NCI-H69 (cell line): ENCODE results near the gene TGM4.
A peak's percentile ranks its signal among the peaks of the same experiment; 100 is the strongest.
"Not testable (repeated sequence)": the region's sequence is repeated elsewhere in the genome, so short reads cannot be mapped to it uniquely, and the experiment has no call there.

Source experiments
- DNase-seq: peaks from one replicate; lab custom pipeline; 2025; lab: John Stamatoyannopoulos, UW

Gene TGM4

GRCh38 chr3:44874308-44874707 lies at the start of gene TGM4:
TGM4 (plus strand) TSS chr3:44874608; CDS start chr3:44874679, 71 bp downstream.
- DNase-seq = no peak

DNA sequence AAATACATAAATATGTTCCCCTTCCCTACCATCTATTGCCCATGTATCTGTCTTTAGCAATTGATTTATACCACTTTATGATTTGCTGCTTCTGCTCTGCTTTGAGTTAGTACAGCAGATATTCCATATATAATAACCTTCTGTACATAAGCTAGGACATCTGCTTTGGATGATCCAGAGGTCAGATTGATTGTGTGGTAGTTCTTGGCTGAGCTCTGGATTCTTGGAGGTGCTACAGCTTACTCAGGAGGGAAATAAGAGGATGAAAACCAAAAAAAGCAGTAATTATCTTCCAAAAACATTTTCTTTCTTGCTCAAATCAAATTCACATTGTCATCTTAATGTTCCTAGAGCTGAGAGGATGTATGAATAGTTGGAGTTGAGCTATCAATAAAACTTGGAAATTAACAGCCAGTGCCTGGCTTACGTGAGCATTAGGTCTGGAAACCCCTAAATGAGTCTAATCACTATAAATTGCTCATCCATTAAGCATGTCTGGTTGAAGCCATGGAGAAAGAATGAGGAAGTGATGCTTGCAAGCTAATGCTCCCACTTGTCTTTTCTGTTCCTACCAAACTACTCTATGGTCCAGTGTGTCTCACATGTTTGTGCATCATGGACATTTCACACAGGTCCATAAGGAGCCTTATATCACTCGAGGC lies 49.0 kb upstream of the TGM4 start:
- DNase-seq = no peak

DNA sequence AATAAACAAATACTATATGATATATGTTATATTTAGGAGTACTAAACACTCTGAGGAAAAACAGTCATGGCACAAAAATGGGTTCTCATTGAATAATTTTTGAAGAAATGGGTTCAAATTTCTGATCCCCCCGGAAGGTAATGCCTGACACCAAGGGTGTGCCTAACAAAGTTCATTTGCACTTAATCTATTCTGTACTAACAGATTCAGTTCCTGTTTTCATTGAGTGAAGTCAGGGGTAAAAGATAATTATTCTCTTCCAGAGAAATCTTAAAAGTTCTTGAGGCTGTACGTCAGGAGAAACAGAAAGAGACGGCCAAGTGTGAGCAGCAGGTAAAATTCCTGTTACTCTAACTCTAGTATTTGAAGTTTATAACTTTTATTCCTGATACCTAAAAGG lies 47.2 kb upstream of the TGM4 start:
- DNase-seq = no peak

- DNase-seq = no peak
Measured at GRCh38 chr3:44831232-44831631, 43.2 kb upstream of the TGM4 start.

DNA sequence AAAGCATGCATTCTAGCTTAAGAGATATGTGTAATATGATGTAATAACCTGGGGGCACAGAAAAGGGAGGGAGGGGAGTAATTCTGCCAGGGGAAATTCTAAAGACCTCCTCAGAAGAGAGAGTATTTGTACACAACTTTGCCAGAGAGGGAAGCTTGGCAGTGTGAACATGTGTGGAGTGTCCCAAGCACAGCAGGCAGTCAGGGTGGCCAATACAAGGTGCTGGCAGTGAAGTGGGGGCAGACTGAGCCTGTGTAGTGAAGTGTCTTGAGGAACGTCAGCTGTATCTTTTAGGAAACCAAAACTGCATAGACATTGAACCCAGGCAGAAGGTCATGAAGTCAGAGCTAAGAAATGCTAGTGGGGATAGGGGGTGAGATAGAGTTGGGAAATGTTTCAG lies 42.4 kb upstream of the TGM4 start:
- no peak for DNase-seq

DNA sequence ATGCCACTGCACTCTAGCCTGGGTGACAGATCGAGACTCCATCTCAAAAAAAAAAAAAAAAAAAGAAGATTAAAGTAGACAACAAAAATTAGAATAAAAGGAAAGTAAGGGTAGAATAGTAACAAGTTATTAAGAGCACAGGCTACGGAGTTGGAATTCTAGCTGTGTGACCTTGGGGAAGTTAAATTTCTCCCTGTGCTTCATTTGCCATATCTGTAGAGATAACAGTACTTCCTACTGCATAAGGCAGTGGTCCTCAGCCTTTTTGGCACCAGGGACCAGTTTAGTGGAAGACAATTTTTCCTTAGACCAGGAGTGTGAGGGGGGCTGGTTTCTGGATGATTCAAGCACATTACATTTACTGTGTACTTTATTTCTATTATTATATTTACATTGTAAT lies 41.4 kb upstream of the TGM4 start:
- no peak for DNase-seq

GRCh38 chr3:44833394-44833793 lies 41.0 kb upstream of the TGM4 start:
- DNase-seq = no peak

GRCh38 chr3:44835684-44836083 lies 38.7 kb upstream of the TGM4 start:
- DNase-seq = no peak

GRCh38 chr3:44842376-44842775 lies 32.0 kb upstream of the TGM4 start:
- DNase-seq = no peak

GRCh38 chr3:44845528-44846520 lies 28.6 kb upstream of the TGM4 start:
- DNase-seq = no peak

DNA sequence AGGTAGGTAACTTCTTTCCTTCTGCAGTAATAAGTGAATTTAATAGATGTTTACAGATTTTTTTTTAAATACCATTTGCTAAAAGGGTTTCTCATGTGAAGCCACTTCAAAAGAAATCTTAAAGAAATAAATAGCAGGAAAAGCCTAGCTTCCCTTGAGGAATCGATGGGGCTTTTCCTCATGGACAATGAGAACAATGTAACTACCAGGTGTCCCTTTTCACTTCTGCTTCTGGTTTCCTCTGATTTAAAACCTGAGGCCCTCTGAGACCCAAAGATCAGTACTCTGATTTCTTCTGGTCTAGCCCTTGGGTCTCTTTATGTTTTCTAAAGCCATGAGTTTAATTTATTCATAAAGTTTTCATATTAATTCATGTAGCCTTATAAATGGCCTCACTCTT lies 25.8 kb upstream of the TGM4 start:
- DNase-seq = no peak

DNA sequence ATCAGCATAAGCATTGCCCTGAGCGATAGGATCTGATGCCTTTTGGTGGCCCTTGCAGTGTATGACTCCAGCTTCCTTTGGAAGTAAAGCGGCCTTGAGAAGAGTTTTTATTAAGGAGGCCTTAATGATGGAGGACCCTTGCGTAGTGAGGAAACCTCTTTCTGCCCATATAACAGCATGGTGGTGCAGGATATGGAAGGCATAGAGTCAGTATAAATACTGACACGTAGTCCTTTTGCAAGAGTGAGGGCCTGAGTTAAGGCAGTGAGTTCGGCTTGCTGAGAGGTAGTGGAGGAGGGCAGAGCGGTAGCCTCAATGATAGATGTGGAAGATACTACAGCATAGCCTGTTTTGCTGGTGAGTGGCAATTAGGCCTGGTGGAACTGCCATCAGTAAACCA lies 17.7 kb upstream of the TGM4 start:
- not testable (repeated sequence) for DNase-seq

DNA sequence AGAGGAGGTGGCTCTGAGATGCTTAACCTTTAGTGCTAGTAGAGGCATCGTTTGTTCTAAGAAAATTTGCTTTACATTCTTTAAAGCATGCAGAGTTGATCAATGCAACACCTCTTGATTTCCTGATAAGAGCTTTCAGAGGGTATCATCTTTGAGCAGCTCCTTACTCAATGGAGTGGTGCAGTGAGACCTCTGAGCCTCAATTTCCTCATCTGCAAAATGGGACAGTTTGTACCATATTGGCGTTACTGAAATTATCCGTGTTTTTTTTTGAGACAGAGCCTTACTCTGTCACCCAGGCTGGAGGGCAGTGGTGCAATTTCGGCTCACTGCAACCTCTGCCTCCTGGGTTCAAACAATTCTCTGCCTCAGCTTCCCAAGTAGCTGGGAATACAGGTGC lies 14.3 kb upstream of the TGM4 start:
- DNase-seq = no peak

DNA sequence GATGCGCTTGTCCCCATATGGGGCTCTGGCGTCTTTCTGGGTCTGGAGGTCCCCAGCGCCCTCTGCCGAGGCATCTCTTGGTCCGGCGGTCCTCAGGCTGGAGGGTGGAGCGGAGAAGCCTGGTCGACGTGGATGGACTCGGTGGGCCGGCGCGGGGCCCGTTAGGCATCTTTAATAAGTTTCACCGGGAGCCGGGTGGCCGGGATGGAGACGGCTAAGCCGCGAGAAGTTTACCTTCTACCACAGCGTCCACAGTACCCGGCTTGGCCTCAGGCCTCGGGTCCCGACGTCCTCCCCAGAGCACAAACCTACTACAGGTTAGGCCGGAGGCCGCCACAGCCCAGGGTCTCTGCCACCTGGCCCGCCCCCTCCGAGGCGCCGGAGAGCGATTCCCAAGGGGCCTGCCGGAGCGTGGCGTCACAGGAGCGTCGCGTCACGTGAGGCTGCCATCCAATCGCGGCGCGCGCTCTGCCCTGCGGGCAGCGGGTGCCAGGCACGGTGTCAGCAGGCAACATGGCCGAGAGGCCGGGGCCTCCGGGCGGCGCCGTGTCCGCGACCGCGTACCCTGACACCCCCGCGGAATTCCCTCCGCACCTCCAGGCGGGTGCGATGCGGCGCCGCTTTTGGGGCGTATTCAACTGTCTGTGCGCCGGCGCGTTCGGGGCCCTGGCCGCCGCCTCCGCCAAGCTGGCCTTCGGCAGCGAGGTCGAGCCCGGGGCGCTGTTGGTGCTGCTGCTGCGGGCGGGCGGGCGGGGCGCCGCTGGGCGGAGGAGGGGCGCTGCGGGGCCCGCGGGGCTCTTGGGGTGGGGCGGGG lies 12.8 kb upstream of the TGM4 start, which contains the start of gene TMEM42:
Gene TMEM42, plus strand, starts transcription at position 501 of the 814 bp plus-strand sequence. Its CDS starts 13 bp downstream, at position 514.
- DNase-seq = peak; percentile 35

DNA sequence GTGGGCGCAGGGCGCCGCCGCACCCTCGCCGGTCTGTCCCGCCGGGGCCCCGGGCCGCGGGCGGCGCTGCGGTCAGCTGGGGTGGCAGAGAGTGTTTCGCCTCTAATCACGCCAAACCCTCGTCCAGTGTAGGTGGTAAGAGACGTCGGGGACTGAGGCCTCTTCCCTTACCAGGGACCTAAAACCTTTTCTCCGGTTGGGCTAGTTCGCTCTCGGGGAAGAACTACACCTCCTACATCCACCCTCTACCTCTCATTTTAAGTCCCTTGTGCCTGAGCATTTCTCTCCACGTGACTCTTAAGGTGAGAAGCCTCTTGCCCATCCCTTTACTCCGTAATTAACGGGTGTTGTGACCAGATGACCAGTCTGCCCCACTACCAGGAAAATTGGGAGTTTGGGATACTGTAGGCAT lies 12.2 kb upstream of the TGM4 start:
- peak; percentile 26 for DNase-seq

GRCh38 chr3:44865272-44866035 lies 9.0 kb upstream of the TGM4 start:
- DNase-seq = peak; percentile 77

DNA sequence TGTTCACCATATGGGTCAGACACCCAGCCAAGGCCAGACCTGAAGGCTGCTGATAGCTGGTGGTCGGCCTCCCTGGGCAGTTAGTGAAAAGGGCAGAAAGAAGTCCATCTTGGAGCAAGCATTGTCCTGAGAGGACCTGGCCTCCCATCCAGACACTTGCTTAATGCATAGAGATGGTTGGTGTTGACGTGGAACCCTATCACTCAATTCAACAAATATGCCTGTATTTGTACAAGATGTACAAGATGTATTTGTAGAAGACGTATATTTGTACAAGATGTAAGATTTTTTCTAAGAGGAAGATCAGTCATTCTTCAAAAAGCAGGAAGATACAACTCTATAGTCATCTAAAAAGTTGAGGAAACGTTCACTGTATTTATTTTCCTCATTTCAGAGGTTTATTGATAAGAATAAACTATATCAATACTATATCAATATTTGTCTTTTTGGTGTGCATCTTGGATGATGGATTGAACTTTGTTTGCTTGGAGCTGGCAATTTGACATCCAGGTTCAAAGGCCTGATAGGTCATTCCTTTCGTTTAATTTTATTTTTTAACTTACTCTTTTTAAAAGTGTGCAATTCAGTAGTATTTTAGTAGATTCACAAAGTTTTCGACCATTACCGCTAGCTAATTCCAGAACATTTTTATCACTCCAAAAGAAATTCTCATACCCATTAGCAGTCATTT lies 6.8 kb upstream of the TGM4 start:
- DNase-seq = no peak

DNA sequence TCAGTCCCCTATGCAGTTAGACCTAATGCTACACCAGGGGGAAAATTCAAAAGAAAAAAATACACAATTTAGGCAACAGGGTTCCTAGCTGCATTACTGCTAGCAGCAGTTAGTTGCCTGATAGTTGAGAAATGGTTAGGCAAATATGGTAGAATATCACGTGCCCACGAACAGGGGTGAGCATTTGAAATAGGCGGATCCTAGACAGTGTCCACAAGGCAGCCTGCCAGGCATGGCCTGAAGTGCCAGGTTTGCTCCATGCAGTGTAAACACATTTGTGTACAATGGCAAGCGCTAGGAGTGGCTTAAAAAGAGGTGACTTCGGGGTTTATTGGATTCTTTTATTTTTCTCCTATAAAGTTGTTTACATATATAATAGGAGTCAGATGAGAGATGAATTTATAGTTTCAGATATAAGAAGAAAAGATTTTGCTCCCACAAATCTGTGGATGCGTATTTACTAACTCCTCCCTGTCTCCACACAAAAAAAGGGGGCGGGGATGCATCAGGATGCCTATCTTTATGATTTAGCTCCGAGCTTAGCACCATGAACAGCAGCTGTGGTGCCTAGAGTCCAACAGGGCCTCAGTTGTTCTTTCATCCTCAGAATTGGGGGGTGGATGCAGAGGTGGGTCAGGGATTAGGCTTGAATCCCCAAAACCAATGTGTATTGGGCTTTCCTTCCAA lies 3.9 kb upstream of the TGM4 start:
- DNase-seq = peak; percentile 86

DNA sequence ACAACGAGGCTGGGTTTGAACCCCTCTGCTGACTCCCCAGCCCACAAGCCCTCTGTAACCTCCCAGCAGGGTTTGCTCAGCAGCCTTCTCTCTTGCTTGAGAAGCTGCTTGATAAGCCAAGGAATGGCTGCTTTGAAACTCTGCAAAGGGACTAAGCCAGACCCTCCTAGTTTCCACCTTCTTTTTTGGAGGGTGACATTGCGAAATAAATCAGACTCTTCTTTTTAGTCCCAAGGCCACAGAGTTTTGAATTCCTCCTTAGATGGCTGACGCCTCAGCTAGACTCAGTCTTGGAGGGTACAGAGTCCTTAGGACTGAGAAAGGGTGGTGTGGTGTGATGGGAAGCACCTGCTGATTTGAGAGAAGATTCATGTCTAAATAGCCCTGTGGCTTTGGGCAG lies 1.2 kb downstream of the TGM4 start:
- no peak for DNase-seq

- DNase-seq = no peak
Measured at GRCh38 chr3:44877333-44877732, 2.9 kb downstream of the TGM4 start.
